ENCODE results near the gene USP38.

DNA sequence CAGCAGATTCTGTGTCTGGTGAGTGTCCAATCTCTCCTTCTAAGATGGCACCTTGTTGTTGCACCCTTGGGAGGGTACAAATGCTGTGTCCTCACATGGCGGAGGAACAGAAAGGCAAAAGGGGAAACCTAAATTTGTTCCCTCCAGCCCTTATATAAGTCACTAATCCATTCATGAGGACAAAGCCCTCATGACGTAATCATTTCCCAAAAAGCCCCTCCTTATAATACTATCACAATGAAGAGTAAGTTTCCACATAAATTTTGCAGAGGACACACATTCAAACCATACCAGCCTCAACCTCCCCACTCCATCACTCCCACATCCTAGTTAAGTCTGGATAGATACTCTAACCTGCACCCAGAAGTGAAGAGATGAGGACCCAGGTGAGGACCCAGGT lies 63.1 kb downstream of the USP38 start:
- TF ChIP-seq CTCF (IDR thresholded peaks at IDR 0.05 in 4 of 5, conservative IDR thresholded peaks at IDR 0.05 in 1 of 5) (no peak), POLR2A (IDR thresholded peaks at IDR 0.05) (no peak)

Measured in gastrocnemius medialis (tissue), 4 donors.